H9 (cell line): ENCODE results near the gene CFAP99. TPM values are rescaled to one million over a fixed set of nuclear protein-coding genes. Genes with fewer than 3 reads are reported as not detected.
"Not testable (repeated sequence)": the region's sequence is repeated elsewhere in the genome, so short reads cannot be mapped to it uniquely, and the experiment has no call there.

ENCODE experiments used
- DNase-seq: peaks from one replicate; pipeline ENCODE4 v3.0.0-alpha.2; 2017
- H2AFZ ChIP-seq: one replicate; pipeline ENCODE4 v1.6.1; 2013; ENCODE audit warnings: mild to moderate bottlenecking, low read length, control low read depth, moderate library complexity
- H2AK5ac ChIP-seq: 2 replicates; pipeline ENCODE4 v1.6.1; 2013; ENCODE audit warnings: low read length, control low read depth, mixed read lengths; ENCODE audit not compliant: insufficient read length
- H2BK120ac ChIP-seq: one replicate; pipeline ENCODE4 v1.6.1; 2013; ENCODE audit warnings: low read depth, mild to moderate bottlenecking, low read length, control low read depth, inconsistent platforms; ENCODE audit not compliant: poor library complexity, severe bottlenecking
- H2BK12ac ChIP-seq: 2 replicates; pipeline ENCODE4 v1.6.1; 2013; ENCODE audit warnings: low read length, control low read depth, mixed read lengths, low read depth; ENCODE audit not compliant: insufficient read length
- H2BK15ac ChIP-seq: 2 replicates; pipeline ENCODE4 v1.6.1; 2013; ENCODE audit warnings: low read depth, low read length, control low read depth
- H2BK20ac ChIP-seq: one replicate; pipeline ENCODE4 v1.6.1; 2013; ENCODE audit warnings: low read depth, mild to moderate bottlenecking, low read length, control low read depth, inconsistent platforms; ENCODE audit not compliant: poor library complexity, severe bottlenecking
- H2BK5ac ChIP-seq: 2 replicates; pipeline ENCODE4 v1.6.1; 2013; ENCODE audit warnings: low read length, control low read depth, mixed read lengths; ENCODE audit not compliant: insufficient read length
- H3K14ac ChIP-seq: 2 replicates; pipeline ENCODE4 v1.6.1; 2013; ENCODE audit warnings: low read length, control low read depth; ENCODE audit not compliant: insufficient read depth
- H3K18ac ChIP-seq: 2 replicates; pipeline ENCODE4 v1.6.1; 2013; ENCODE audit warnings: low read depth, mild to moderate bottlenecking, mixed read lengths, low read length, control low read depth; ENCODE audit not compliant: insufficient read length
- H3K23ac ChIP-seq: 2 replicates; pipeline ENCODE4 v1.6.1; 2013; ENCODE audit warnings: low read length, control low read depth, mixed read lengths, low read depth; ENCODE audit not compliant: insufficient read length
- H3K23me2 ChIP-seq: 2 replicates; pipeline ENCODE4 v1.6.1; 2013; ENCODE audit warnings: low read depth, mild to moderate bottlenecking, mixed read lengths, low read length, control low read depth; ENCODE audit not compliant: insufficient read length, poor library complexity, severe bottlenecking
- H3K27ac ChIP-seq: 2 replicates; pipeline ENCODE4 v1.5.1; 2013; ENCODE audit warnings: low read length, control low read depth, mixed read lengths, low read depth; ENCODE audit not compliant: insufficient read length
- H3K27me3 ChIP-seq: 2 replicates; pipeline ENCODE4 v1.6.1; 2013; ENCODE audit warnings: low read length, control low read depth, inconsistent platforms; ENCODE audit not compliant: insufficient read depth
- H3K4ac ChIP-seq: 2 replicates; pipeline ENCODE4 v1.6.1; 2013; ENCODE audit warnings: low read depth, mild to moderate bottlenecking, control low read depth, inconsistent platforms, low read length, moderate library complexity
- H3K4me1 ChIP-seq: 2 replicates; pipeline ENCODE4 v1.6.1; 2013; ENCODE audit warnings: low read length, control low read depth, inconsistent platforms; ENCODE audit not compliant: insufficient read depth
- H3K4me2 ChIP-seq: 2 replicates; pipeline ENCODE4 v1.6.1; 2013; ENCODE audit warnings: low read length, control low read depth, mixed read lengths; ENCODE audit not compliant: insufficient read length, insufficient read depth
- H3K56ac ChIP-seq: 2 replicates; pipeline ENCODE4 v1.6.1; 2013; ENCODE audit warnings: low read depth, mild to moderate bottlenecking, mixed read lengths, low read length, control low read depth; ENCODE audit not compliant: insufficient read length
- H3K79me1 ChIP-seq: 2 replicates; pipeline ENCODE4 v1.6.1; 2013; ENCODE audit warnings: low read depth, mild to moderate bottlenecking, moderate library complexity, low read length, control low read depth, inconsistent platforms; ENCODE audit not compliant: insufficient read depth, poor library complexity, severe bottlenecking
- H3K79me2 ChIP-seq: 2 replicates; pipeline ENCODE4 v1.6.1; 2013; ENCODE audit warnings: low read length, control low read depth, inconsistent platforms; ENCODE audit not compliant: insufficient read depth
- H3K9ac ChIP-seq: 2 replicates; pipeline ENCODE4 v1.6.1; 2013; ENCODE audit warnings: low read length, control low read depth, mixed read lengths; ENCODE audit not compliant: insufficient read length; ENCODE audit errors: extremely low read depth
- H3K9me3 ChIP-seq: one replicate; pipeline ENCODE4 v1.6.1; 2013; ENCODE audit warnings: low read depth, low read length, inconsistent platforms; ENCODE audit not compliant: control insufficient read depth
- H3T11ph ChIP-seq: one replicate; pipeline ENCODE4 v1.6.1; 2013; ENCODE audit warnings: mild to moderate bottlenecking, low read length, control low read depth, inconsistent platforms
- H4K20me1 ChIP-seq: one replicate; pipeline ENCODE4 v1.6.1; 2013; ENCODE audit not compliant: control insufficient read depth, insufficient read length, insufficient read depth
- H4K5ac ChIP-seq: 2 replicates; pipeline ENCODE4 v1.6.1; 2013; ENCODE audit warnings: low read depth, mild to moderate bottlenecking, mixed read lengths, low read length, control low read depth; ENCODE audit not compliant: insufficient read length
- H4K8ac ChIP-seq: replicated peaks from 2 replicates; pipeline ENCODE4 v1.6.1; 2013; ENCODE audit warnings: low read length, control low read depth, mixed read lengths, low read depth; ENCODE audit not compliant: insufficient read length
- H4K91ac ChIP-seq: 2 replicates; pipeline ENCODE4 v1.6.1; 2013; ENCODE audit warnings: low read depth, mild to moderate bottlenecking, moderate library complexity, mixed read lengths, low read length, control low read depth; ENCODE audit not compliant: insufficient read length
- H3K27ac Mint-ChIP-seq, 3 experiments: 2 replicates in 2 of 3; 3 replicates in 1 of 3; pipeline ENCODE4 v1.8.0; 2020 to 2021; ENCODE audit warnings: mixed read lengths in 3 of 3, mild to moderate bottlenecking in 1 of 3, moderate library complexity in 1 of 3
- H3K27me3 Mint-ChIP-seq: 2 replicates; pipeline ENCODE4 v1.8.0; 2021; ENCODE audit warnings: low read depth, mild to moderate bottlenecking, moderate library complexity, mixed read lengths
- H3K36me3 Mint-ChIP-seq, 3 experiments: 2 replicates in 2 of 3; 3 replicates in 1 of 3; pipeline ENCODE4 v1.8.0; 2020 to 2021; ENCODE audit warnings: low read depth in 3 of 3, mixed read lengths in 3 of 3; ENCODE audit not compliant: insufficient read depth in 1 of 3
- H3K4me1 Mint-ChIP-seq, 2 experiments: 2 replicates each; pipeline ENCODE4 v1.8.0; 2020; ENCODE audit warnings: mixed read lengths in 2 of 2
- H3K4me3 Mint-ChIP-seq, 2 experiments: 2 replicates in 1 of 2; 3 replicates in 1 of 2; pipeline ENCODE4 v1.8.0; 2020 to 2021; ENCODE audit warnings: mild to moderate bottlenecking in 2 of 2, mixed read lengths in 2 of 2, moderate library complexity in 1 of 2
- H3K9me3 Mint-ChIP-seq, 2 experiments: 2 replicates in 1 of 2; 3 replicates in 1 of 2; pipeline ENCODE4 v1.8.0; 2020; ENCODE audit warnings: mild to moderate bottlenecking in 2 of 2, mixed read lengths in 2 of 2, moderate library complexity in 1 of 2
- CTCF ChIP-seq: fragments of 200-600 bp; sonication (generic); conservative IDR thresholded peaks from 3 replicates; pipeline ENCODE4 v1.8.0; 2021; ENCODE audit warnings: antibody characterized with exemption, mild to moderate bottlenecking
- WGBS: extraction: QIAGEN DNeasy Blood & Tissue Kit; methylation state at CpG from one replicate; pipeline ENCODE4 v1.1.7; 2013; ENCODE audit warnings: missing lambda C conversion rate, low lambda C conversion rate, mixed read lengths; ENCODE audit not compliant: insufficient read length; ENCODE audit errors: extremely low coverage; 5-methylcytosine and 5-hydroxymethylcytosine counted together
- total RNA-seq: library from RNA; stranded (reverse); gene quantifications from 2 replicates; pipeline ENCODE4 v1.2.1, GENCODE V29; 2021

CFAP99 gene
- total RNA-seq, 1 experiment from 2014 or later: 0.35 TPM

DNA sequence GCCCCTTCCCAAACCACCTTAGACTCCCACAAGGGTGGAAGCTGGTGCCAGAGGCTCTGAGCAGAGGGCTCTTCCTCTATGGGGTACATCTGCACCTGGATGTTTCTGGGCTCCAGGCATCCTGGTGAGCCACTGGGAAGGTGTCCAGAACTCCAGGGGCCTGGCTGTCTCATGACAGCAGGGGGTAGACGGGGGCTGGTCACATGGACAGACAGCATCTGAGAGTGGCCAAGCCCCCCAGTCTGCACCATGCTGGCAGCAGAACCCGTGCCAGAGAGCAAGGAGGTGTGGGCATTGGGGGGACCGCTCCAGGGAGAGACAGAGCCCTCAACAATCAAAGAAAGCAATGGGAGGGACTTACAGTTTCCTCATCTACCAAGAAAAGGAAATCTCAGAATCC lies 39.9 kb upstream of the CFAP99 start:
- H2BK15ac ChIP-seq: no peak overlapping the region
- H3K56ac ChIP-seq: no peak overlapping the region
- H3K27me3 Mint-ChIP-seq: peaks cover 15% of the 10 kb centered on the region
- no peak for TF ChIP-seq CTCF
- H3K27ac Mint-ChIP-seq: no peak overlapping the region
- H3K23me2 ChIP-seq: no peaks in the 10 kb centered on the region
- no peak overlapping the region for H3K14ac ChIP-seq
- no peak overlapping the region for H2BK12ac ChIP-seq
- H3K4me1 Mint-ChIP-seq: peaks cover 0 to 5% of the 10 kb centered on the region in 2 experiments; a peak in 2 of 4 replicates
- no peak overlapping the region for H3K4me2 ChIP-seq
- H2AK5ac ChIP-seq: no peak overlapping the region
- H3K27me3 ChIP-seq: no peaks in the 10 kb centered on the region
- H3K23ac ChIP-seq: no peak overlapping the region
- H4K8ac ChIP-seq: no peak overlapping the region
- H3K4ac ChIP-seq: no peak overlapping the region
- no CpG with 5 or more reads among the region's 3 CpGs for WGBS
- no peak overlapping the region for H3K4me3 Mint-ChIP-seq
- H3K36me3 Mint-ChIP-seq: peaks cover 8 to 14% (median 10%) of the 10 kb centered on the region in 3 experiments
- DNase-seq: no peak
- no peak overlapping the region for H2BK120ac ChIP-seq
- no peak overlapping the region for H3T11ph ChIP-seq
- H3K18ac ChIP-seq: no peak overlapping the region
- no peak overlapping the region for H3K9ac ChIP-seq
- no peak overlapping the region for H2BK20ac ChIP-seq
- H3K9me3 Mint-ChIP-seq: peaks cover 13 to 17% of the 10 kb centered on the region in 2 experiments
- H3K79me1 ChIP-seq: no peaks in the 10 kb centered on the region
- no peak overlapping the region for H4K5ac ChIP-seq
- no peak overlapping the region for H4K91ac ChIP-seq
- no peaks in the 10 kb centered on the region for H3K79me2 ChIP-seq
- H3K4me1 ChIP-seq: no peaks in the 10 kb centered on the region
- H2AFZ ChIP-seq: no peak overlapping the region
- no peak overlapping the region for H2BK5ac ChIP-seq
- no peaks in the 10 kb centered on the region for H4K20me1 ChIP-seq
- H3K27ac ChIP-seq: no peak overlapping the region
- H3K9me3 ChIP-seq: no peaks in the 10 kb centered on the region

- not testable (repeated sequence) for H3K4me1 Mint-ChIP-seq, H3K14ac ChIP-seq, H4K8ac ChIP-seq, H2BK5ac ChIP-seq, H3K36me3 Mint-ChIP-seq, H2BK120ac ChIP-seq, DNase-seq, H3K4ac ChIP-seq, H3K79me1 ChIP-seq, H3K23me2 ChIP-seq, H3K27ac Mint-ChIP-seq, H3K4me3 Mint-ChIP-seq, H3K56ac ChIP-seq, H3K9me3 ChIP-seq, H2AK5ac ChIP-seq, H3K79me2 ChIP-seq, H3K27me3 ChIP-seq, H3T11ph ChIP-seq, H3K4me1 ChIP-seq, H4K5ac ChIP-seq, H3K27ac ChIP-seq, H3K23ac ChIP-seq, H2AFZ ChIP-seq, H2BK12ac ChIP-seq, H3K9ac ChIP-seq, H3K18ac ChIP-seq, H2BK15ac ChIP-seq, H4K20me1 ChIP-seq, H4K91ac ChIP-seq, H3K4me2 ChIP-seq, H2BK20ac ChIP-seq, H3K9me3 Mint-ChIP-seq
- WGBS: no CpG with 5 or more reads among the region's 6 CpGs
- peaks cover 14% of the 10 kb centered on the region for H3K27me3 Mint-ChIP-seq
Measured at GRCh38 chr4:2380589-2380988, 38.2 kb upstream of the CFAP99 start.
